ENCODE data around the gene LRRC46.

Gene LRRC46

DNA sequence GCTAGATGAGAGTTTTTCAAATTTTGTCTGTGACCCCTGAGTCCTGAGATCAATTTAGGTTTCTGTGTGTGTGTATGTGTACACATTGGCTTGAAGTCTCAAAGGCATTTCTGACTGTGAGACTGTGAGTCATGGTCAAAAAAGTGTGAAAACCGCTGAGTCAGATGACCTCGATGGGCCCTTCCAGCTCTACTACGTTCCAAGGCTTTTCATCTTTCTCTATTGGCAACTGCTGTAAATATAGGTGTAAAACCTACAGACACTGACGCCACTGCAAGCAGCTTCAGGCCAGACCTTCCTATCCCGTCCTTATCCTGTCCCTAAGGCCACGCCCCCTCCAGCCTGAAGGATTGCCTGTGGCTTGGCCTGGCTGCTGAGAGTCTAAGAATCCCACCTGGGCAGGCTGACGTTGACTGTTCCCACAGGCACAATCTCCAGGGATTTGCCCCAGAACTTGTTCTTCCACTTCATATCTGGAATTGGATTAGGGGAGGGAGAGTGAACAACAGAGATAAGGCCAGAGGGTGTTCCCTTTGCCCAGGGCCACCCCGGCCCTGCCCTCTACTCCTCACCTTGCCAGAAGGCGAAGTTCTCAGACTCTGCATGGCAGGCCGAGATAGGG, 21.2 kb upstream of the LRRC46 start:
- DNase-seq = no peak

DNA sequence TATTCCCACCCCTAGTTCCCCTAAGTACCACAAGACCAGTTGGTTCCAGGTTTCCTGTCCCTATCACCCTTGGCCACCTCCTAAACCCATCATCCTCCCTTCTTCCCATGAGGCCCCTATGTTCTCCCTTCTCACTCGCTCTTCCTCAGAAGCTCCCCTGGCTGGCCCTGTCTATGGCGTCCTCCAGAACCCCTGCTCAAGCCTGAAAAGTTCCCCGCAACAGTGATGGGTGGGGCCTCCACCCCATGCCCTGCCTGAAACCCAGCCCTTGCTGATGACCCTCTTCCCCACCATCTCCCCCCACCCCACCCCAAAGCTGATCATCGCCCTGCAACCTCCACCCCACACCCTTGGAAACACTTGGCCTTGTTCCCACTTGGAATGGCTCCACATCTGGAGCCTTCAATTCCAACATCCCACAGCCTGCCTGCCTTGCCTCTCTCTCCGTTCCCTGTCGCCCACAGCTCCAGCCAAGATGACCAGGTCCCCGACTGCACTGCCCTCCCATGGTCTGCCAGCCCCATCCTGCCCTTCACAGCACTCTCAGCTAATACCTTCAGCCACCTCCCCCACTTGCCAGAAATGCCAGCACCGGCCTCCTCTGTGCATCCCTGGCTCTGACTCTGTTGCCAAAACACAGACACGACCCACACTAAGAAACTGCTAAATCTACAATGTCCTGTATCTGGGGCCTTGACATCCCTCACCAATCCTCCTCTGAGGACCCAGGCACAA, 20.4 kb upstream of the LRRC46 start:
- DNase-seq = no peak

DNA sequence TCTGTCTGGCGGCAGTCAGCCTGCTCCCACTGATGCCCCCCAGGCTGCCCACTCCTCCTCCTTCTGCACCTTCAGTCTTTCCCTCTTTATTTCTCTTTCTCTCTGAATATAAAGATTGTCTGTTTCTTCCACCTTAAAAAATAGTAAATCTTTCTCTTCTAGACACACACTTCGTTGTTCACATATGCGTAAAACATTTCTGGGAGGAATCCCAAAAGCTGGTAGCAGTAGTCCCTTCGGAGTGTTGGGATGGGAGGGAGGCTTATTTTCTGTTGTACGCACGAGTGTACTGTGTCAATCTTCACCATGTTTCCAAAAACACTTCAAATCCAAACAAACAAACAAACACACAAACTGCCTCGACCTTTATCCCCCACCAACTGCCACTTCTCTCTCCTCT, 19.8 kb upstream of the LRRC46 start:
- no peak for DNase-seq

DNA sequence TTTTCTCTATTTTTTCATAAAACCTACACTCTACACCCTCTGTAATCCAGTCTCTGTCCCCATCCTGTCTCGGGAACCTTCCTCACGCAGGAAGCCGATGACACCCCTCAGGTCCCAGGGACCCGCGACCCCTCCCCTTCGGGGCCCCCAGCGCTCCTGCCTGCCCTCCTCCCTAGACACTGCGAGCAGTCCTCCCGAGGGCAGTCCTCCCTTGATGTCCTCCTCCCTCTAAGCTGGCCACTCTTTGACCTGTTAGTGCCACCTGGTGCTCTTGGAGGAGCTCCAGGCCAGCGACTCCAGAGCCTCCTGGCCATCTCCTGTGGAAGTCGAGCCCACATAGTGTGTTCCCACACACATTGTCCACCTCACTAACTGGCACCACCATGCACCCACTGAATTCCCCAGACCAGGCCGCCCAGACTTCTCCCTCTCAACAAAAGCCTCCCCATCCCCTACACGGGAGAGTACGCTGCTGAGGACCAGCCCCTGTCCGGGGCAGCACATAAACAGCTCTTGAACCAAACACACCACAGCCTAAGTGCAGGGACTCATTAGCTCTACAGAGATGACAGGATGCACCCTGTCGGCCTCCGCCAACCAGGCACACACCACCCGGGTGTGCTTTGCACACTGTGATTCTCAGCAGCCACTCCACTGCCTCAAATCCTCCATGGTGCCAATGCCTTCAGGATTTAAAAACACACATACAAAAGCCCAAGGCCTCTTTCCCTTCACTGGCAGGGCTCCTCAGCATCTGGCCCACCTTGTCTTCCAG, 19.1 kb upstream of the LRRC46 start:
- no peak for DNase-seq

DNA sequence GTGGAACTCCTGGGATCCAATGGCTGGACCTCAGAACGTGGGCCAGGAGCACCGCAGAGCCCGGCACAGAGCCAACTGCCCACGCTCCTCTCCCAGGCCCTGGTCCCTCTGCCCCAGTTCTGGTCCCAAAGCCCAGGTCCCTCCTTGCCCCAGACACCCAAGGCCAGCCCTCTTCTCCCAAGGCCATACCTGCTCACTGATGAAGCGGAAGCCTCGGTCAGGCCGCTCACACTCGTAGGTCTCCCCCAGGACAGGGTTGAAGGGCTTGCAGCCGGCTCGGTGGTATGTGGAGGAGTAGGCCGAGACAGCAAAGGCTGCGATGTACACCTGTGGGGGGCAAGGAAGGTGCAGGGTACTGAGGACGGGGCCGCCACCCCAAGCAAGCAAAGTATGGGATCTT, 18.4 kb upstream of the LRRC46 start:
- DNase-seq = no peak

DNA sequence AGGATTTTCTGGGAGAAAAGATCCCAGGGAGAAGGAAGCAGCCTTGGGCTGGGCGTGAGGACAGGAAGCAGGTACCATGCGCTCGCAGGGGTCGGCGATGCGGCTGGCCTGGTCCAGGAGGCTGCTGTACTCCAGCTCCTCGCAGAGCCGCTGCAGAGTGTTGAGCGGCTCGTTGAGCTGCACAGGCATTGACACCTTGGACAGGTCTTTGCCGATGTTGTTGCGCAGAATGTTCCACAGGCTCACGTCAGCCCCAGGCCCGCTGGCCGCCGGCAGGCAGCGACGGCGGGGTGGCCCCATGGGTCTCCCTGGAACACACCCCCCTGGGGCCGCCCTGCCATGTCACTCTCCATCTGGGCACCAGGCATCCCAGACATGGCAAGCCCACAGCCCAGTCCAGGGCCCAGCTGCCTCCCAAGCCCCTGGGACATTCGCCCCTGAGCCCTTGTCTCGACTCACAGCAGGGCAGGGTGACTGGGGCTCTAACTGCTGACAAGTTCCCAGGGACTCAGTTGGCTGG, 17.9 kb upstream of the LRRC46 start:
- DNase-seq = no peak

DNA sequence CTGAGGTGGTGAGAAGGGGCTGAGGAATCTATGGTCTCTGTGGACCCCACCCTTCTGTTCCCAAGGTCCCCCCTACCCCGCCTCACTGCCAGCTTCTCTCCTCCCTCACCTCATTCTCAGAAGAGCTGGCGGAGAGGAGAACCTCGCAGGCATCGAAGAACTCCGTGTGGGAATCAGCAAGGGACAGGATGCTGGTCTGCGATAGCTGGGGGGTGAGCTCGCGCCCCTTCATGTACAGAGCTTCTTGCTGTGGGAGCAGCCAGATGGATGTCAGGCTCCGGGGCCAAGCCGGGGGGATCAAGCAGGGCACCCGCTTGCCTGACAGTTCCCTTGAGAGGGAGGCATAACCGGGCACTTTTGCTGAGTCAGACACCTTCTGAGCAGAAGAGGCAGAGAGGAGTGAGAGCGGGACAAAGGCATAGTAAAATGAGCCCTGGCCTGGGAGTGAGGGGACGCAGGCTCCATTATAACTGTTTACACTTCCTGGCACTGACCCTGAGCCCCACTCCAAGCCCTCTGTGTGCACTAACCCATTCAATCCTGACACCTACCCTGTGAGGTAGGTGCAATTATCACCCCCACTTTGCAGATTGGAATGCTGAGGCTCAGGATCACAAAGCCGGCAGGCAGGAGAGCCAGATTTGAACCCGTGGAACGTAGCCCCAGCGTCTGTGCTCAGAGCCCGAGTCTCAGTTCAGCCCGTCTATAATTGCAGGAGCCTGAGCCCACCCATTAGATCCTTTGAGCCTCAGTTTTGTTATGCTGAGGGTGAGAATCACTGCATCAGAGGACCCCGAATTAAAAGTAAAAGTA, 16.2 kb upstream of the LRRC46 start:
- DNase-seq = no peak

DNA sequence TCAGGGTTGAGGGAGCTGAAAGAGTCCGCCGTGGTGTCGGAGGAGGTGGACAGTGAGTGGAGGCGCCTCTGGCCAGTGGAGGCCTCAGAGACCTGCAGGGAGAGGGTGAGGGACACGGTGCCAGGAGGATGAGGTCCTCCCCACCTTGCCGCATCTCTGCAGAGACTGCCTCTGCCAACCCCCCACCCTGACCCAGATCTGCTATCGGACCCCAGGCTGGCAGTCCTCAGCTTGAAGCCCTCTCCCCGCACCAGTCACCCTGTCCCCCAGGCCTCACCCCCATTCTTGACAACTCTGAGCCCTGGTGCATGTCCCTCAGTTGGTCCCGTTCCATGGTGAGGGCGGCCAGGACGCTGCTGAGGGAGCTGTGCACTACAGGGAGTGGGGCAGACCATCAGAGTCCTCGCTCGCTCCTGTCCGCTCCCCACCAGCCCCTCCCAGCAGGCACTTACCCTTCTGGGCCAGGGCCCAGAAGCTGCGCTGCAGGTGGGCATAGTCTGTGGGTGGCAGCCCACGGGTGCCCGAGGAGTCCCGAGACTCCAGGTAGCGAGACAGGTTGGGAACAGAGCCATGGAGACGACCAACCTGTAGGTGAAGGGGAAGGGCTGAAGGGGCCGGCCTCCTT, 15.2 kb upstream of the LRRC46 start:
- no peak for DNase-seq

DNA sequence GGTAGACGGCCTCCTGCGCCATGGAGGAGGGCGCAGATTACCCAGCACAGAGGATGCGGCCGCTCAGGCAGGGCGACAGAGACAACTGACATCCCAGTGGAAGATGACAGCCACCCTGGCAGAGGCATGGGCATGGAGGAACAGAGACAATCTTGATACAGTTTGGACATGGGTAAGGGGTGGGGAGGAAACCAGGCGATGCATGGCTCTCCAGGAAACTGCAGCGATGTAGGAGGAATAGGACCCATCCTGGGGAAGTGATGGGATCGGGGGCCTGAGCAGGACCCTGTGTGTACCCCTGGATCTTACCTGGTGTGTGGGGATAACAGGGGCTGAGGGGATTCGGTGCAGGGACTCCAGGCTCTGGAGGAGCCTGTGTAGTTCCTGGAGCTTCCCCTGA, 14.5 kb upstream of the LRRC46 start:
- no peak for DNase-seq

DNA sequence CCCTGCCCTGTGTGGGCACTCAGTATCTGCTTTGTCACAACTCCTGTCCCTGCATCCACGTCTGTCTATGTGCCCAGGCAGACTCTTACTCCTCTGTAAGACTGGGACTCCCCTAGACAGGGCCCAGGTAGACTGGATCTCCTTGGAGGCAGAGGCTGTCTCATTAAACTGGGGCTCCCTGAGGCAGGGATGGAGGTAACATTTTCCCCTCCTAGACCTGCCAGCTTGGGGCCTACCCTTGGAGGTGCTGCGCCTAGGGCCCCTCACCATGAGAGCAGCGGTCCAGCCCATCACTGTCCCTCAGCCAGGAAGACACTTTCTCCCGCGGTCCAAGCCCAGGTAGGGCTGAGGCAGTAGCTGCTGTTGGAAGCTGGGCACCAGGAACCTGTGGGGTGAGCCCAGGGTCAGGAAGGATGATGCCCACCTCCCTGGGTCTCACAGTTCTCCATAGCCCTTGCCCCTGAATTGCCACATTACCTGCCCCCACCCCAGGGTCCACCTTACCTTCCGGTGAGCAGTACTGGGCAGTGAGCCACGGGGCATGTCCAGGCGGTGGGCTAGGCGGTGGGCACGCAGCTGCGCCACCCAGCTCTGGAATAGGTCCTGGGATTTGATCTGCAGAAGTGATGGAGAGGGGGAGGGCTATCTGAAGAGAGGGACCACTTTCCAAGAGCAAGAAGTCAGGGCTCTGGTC, 13.3 kb upstream of the LRRC46 start:
- no peak for DNase-seq

DNA sequence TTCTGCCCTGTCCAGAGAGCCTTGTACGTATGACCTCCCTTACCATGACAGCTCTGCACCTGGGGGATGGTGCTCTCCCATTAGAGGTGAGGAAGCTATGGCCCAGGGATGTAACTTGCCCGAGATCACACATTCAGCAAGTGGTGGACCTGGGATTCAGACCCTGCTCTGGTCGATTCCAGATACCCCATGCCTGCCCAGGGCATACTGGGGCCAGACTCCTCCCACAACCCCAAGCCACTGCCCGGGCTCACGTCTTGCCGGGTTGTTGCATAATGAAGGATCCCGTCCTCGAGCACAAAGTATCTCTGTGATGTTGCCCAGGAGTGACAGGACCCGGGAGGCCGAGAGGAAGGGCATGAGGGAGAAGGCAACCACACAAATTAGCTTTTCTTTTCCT, 12.0 kb upstream of the LRRC46 start:
- no peak for DNase-seq

DNA sequence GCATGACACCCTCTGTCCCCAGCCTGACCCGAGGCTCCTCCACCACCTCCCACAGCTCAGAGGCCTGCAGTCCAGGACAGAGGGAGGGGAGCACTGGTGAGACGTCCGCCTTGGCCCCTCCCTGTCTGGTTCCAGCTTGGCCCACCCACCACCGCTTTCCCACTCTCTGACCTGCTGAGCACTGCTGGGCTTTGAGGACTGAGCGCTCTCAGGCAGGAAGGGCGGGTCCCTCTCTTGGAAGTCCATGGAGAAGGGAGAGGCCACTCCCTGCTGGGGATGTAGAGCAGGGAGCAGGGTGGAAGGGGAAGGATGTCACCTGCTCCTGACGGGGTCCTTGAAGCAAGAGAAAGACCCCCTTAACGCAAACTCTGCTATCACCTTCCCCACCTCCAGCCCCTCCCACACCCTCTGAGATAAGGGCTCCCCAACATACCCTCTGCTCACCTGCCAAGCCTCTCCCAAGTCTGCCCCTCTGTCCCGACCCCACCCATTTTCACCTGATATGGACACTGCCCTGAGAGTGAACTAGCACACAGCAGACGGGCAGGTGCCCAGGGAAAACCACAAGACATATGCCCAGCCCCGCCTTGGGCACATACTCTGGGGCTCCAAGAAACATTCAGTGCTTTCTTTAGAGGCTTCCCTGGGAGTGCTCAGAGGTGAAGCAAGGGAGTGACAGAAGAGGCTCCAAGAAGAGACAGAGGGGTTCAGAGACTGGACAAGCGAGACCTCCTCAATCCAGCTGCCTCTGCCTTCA, 11.3 kb upstream of the LRRC46 start:
- DNase-seq = no peak

DNA sequence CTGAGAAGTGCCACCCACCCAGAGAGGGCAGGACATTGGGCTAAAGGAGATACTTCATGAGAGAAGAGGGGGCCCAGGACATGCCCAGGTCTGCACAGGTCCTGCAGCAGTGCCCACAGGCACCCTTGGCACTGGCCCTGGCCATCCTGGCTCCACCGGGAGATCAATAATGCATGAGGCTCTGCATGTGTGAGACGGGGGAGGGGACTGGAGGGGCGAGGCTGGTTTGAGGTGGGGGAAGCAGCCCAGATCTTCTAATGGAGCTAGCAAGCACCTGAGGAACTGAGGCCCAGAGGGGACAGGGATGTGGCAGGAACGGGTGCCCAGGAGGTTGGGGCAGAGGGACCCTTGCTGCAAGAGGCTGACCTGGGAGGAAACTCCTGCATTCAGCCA, 10.4 kb upstream of the LRRC46 start:
- DNase-seq = no peak

DNA sequence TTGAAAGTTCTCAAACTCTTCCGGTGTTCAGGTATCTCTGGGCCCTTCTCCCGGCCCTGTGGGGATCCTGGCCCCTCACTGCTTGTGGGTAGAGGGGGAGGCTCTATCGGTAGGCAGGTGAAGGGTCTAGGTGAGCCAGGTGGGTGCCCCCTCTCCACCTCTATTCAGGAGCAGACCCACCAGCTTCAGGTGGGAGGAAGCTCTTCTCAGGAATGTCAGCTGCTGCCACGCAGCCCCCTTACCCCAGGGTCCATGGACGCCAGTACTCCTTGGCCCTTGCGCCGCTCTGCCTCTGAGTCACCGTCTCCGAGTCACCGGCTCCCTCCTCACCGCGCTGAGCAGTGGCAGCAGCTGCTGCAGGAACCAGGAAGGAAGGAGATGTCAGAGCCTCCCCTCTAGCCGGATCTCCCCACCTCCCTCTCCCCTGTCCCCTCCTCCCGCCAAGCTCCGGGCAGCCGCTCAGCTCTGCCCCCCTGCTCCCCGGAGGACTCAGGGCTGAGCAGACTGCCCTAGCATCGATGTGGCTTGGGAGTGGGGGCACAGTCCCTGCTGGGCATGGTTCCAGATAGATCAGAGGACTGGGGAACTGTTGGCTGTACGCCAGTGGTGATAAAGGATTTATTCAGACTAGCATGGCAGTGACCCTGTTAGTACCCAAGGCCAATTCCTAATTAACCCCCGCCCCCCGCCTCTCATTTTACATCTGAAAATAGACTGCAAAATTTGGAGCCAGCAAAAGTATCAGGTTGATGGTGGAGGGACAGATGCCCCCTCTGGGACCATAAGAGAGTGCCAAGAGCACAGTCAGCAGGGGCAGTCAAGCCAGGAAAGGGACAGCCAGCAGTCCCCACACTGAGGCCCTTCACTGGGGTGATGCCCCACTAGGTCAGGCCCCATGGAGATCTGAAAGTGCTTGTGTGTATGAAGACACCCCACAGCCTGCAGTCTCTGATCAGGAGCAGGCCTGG, 9.8 kb upstream of the LRRC46 start, which contains the start of gene OSBPL7:
TSS of gene OSBPL7 (minus strand) at position 371 of the 968 bp plus-strand sequence. CDS start 1,516 bp downstream, outside the sequence.
- DNase-seq = peak; percentile 36 to 64 (median 50)

DNA sequence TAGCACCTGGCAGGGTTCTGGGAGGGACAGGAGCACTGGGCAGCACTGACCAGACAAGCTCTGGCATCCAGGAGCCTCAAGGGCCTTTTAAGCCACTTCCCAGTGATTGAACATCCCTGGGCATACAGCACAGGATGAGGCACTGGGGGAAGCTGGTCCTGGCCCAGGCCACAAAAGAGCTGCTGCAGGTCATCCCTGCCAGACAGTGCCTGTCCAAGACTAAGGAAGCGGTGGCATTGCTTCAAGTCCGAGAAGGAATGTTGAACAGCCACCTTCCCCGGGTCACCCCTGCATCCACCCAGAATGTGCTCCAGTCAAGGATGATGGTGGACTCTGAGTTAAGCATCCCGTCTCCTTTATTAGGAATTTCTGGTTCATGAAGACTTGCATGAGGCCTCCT, 8.7 kb upstream of the LRRC46 start:
- DNase-seq = no peak

DNA sequence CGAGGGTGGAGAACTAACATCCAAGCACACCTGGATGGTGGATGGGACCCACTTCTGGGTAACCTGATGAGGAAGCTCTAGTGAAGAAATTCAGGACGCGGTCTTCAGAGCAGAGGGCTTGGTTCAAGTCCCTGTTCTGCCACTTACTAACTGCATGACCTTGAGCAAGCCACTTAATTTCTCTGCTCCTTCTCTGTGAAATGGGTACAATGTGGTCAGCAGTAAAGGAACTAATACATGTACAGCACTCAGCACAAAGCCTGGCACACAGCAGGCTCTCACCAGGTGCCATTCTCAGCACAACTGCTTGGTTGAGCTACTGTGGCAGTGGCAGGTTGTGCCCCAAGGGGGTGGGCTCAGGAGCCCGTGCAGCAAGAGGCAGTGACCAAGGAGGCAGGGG, 8.0 kb upstream of the LRRC46 start:
- no peak for DNase-seq

DNA sequence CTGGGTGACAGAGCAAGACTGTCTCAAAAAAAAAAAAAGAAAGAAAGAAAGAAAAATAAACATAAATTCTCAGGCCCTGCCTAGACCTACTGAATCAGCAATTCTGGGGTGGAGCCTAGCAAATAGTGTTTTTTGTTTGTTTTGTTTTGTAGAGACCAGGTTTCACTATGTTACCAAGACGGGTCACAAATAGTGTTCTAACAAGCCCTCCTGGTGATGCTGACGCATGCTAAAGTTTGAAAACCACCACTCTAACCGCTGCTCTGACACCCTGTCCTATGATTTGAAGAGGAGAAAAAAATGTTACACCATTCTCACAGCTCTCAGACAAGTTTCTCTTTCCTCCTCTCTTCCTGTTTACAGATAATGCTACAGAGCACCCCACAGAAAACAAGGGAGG, 1.6 kb upstream of the LRRC46 start:
- no peak for DNase-seq

DNA sequence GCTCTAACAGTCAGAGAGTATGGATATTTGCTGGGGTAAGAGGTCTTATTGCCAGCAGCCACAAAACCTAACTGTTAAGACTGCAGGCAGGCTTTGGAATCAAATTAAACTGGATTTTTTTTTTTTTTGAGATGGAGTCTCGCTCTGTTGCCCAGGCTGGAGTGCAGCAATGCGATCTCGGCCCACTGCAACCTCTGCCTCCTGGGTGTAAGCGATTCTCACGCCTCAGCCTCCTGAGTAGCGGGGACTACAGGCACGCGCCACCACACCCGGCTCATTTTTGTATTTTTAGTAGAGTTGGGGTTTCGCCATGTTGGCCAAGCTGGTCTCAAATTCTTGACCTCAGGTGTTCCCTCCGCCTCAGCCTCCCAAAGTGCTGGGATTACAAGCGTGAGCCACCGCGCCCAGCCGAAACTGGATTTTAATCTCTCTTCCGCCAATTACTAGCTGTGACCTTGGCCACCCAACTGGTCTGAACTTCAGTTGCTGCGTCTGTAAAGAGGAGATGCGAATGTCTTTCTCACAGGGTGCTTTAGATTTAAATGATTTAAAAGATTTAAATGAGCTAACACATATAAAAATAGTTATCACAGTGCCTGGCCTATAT, 971 bp upstream of the LRRC46 start:
- no peak for DNase-seq

DNA sequence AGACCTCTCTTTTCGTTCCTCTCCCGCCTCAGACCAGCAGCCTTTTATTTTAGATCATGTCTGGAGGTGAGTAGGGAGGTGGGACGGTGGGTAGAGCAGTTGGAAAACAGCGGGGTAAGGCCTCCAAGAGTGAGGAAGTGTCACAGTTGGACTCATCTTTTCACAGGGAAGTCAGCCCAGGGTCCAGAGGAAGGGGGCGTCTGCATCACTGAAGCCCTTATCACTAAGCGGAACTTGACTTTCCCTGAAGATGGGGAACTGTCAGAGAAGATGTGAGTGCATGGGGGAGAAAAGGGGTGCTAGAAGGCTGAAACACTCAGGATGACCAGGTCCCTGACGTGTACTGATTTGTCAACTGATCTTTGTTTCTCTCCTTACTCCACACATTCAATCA, 461 bp downstream of the LRRC46 start:
- no peak for DNase-seq

All from activated CD4-positive, CD25-positive, alpha-beta regulatory T cell (primary cell).